ENCODE measurements around the gene ATG2B. TPM values are rescaled to one million over a fixed set of nuclear protein-coding genes. Genes with fewer than 3 reads are reported as not detected.

ATG2B gene
- polyA plus RNA-seq, 4 donors = 23.3 to 36.1 (median 30.6) TPM

DNA sequence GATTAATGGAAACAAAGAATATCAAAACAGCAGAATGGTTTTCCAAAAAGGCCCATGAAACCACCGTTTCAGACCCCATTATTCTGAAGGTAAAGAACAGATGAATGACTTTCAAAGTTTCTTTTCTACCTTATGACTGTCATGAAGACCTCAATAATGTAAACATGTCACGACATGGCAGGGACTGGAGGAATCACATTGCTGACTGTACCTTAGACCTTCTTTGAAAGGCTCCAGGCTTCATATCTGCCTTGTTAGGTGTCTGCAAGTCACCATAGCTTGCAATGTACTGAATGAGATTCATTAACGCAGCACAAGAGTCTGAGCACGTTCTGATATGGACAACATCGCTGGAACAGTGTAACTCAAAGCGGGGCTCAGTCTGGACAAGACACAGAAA, 52.2 kb downstream of the ATG2B start:
- DNase-seq (ENCODE audit: low read depth in 4 of 4, low spot score in 3 of 4) = no peak

DNA sequence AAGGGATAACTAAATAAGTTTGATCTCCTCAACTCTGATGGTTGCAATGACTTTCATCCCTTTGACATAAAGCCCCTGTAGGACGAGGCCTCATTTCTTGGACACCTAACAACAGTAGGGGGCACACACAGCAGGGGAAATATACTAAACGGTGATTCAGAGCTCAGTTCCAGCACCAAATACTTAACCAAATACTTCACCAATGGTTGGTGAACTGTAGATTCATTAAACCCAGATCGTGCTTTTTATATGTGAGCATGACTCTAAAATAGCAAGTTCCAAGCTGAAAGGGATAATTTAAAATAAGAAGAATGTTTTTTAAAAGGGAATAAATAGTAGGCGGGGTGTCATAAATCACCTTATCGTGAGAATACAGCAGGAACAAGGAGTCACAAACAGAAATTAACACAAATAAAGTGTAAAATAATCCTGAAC, 53.2 kb downstream of the ATG2B start:
- DNase-seq (ENCODE audit: low read depth in 4 of 4, low spot score in 3 of 4) = no peak

DNA sequence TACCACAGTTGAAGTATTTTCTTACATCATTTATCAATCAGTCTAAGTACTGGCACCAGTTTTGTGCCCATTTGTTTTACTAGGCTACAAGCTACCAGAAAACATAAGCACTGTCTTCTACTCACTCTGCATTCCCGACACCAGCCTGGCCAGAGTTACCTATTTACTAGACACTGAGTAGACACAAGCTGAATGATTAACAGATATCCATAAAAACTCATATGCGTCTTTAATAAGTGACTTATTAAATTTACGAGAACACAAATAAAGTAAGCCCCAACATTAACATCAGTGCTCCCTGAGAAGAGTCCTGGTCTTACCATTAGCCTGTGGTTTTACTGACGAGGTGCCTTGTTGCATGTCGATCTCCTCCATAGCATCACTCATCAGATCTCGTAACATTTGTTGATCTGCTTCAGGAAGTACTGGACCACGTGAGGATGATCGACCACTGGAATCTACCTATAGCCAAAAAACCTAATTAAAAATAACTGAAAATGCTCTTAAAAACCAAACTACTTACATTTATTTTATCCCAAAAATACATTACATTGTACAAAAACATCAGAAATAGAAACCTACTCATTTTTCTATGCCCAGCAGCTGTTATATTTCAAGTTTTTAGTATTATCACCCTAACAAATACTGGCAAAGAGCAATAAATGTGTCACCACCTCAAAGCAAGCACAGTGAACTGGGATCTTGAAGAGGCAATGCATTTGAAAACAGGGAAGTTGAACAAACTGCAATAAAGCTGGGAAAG, 53.8 kb downstream of the ATG2B start:
- DNase-seq (ENCODE audit: low read depth in 4 of 4, low spot score in 3 of 4) = peak in 2 of 4 donors; percentile 8 to 21

DNA sequence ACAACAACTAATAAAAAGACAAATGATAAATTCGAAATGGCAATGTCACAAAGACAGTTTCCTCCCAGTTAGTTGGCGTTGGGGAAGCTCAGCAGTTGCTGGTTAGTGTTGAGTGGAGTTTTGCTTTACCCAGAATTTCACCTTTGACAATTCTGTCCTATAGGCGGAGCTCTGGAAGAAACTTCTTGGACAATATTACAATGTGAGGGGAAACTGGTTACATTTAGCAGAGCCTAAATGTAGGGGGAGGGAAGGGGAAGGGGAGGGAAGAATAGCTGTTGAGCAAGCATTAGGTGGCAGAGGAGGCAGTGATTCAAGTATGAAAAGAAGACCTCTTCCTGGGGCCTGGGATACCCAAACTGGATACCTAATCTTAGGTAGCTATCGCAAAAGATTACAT, 55.7 kb downstream of the ATG2B start:
- no peak for DNase-seq (ENCODE audit: low read depth in 4 of 4, low spot score in 3 of 4)

DNA sequence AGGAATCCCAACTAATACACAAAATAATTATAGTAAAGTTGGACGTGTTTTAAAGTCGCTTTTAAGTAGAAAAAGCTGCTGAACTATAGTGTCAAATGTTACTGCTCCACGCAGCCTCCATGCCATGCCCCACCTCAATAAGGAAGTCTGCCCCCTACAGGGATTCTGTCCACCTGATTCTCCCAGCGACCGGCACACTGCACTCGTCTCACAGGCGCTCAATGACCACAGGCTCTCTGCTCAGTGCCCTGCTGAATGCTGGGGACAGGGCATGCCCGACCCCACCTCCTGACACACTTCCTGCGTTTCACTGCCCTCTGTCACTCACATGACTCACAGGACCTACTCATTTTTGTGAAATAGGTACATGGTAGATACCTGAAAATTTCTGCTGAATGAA, 58.2 kb downstream of the ATG2B start:
- no peak for DNase-seq (ENCODE audit: low read depth in 4 of 4, low spot score in 3 of 4)

DNA sequence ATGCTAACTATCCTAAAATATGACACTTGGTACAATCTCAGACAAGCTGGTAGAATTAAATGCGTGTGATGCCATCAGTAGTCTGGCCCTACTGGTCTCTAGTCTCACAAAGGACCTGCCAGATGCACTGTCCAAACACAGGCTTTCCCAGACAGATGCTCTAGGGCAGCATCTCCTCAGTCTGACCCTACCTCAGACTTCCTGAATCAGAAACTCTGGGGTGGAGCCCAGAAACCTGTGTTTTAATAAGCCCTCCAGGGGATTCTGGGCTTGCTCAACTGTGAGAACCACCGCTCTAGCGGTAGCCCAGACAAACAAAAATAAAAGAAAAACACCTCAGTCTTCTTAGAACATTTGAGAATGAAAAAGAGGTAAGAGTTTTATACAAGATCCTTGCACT, 59.2 kb downstream of the ATG2B start:
- no peak for DNase-seq (ENCODE audit: low read depth in 4 of 4, low spot score in 3 of 4)

DNA sequence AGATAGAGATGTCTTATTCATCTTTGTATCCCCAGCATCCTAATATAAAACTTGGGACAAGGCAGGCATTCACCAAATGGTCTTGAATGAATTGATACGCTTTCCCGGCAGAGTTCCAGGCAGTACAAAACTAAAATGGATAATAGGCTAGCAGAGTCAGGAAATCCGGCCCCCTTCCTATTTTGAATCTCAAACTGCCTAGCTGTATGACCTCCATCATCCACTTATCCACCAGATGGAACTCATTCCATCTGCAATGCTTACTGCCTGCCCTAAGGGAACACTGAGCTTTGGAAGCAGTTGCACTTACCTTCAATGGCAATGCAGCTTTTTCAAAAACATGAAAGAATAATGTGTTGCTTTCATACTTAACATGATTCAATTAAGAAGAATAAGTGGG, 63.7 kb downstream of the ATG2B start:
- no peak for DNase-seq (ENCODE audit: low read depth in 4 of 4, low spot score in 3 of 4)

DNA sequence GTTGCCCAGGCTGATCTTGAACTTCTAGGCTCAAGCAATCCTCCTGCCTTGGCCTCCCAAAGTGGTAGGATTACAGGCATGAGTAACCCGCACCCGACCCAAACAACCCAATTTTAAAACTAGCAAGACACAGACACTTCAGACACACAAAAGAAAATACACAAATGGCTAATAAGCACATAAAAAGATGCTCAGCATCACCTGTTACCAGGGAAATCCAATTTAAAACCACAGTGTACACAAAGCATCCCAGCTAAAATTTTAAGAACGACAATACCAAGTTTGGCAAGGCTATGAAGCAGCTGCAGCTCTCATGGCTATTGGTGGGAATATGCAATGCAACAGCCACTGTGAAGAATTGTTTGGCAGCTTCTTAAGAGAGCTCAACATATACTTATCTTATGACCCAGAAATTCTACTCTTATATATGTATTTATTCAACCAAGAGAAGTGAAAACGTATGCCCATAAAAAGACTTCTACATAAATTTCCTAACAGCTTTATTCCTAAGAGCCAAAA, 65.1 kb downstream of the ATG2B start:
- no peak for DNase-seq (ENCODE audit: low read depth in 4 of 4, low spot score in 3 of 4)

DNA sequence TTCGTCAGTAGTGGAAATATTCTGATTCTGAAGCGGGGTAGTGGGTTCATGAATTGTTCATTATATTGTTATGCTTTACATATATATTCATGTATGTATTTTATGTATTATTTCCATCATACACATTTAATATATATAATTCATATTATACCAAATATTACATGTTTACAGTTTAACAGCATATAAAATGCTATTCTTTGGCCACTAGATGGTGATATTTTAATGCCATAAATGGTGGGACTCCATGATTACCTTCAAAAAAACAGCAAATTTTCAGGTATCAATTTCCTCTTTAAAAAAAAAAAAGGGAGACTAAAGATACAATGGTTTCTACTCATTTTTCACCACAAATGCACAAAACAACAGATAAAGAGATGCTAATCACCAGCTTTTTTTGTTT, 66.1 kb downstream of the ATG2B start:
- DNase-seq (ENCODE audit: low read depth in 4 of 4, low spot score in 3 of 4) = no peak

DNA sequence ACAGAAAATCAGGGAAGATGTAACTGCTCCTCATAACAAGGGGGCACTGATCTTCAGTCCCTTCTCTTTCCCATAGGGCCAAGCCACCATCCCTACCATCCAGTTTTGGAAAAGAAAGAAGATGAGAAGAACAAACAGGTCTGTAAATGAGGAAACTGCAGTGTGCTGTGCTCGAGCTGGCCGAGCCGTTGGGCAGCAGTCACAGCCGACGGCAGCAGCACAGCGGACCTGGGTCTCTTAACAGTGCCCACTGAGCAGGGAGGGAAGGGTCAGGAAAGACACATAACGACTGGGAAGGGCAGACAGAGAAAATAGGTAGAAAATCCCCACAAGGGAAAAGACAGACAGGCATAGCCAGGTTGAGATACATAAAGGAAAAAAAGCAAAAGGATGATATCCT, 68.9 kb downstream of the ATG2B start:
- no peak for DNase-seq (ENCODE audit: low read depth in 4 of 4, low spot score in 3 of 4)

DNA sequence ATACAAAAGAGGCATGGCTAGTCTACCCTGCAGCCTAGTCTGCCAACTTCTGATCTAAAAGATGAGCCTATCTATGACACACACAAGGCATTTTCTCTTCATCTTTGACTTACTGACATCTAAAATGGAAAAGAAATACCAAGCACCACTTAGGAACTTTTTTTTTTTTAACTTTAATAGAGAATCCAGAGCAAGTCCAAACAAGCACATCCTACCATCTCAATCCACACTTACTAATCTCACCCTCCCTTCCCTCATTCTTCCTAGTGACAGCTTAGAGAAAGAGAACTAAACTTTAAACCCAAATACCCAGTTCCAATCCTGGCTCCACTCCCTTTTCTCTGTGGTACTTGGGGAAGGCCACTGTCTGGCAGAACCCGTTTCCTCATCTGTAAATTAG, 75.3 kb downstream of the ATG2B start:
- DNase-seq (ENCODE audit: low read depth in 4 of 4, low spot score in 3 of 4) = no peak

DNA sequence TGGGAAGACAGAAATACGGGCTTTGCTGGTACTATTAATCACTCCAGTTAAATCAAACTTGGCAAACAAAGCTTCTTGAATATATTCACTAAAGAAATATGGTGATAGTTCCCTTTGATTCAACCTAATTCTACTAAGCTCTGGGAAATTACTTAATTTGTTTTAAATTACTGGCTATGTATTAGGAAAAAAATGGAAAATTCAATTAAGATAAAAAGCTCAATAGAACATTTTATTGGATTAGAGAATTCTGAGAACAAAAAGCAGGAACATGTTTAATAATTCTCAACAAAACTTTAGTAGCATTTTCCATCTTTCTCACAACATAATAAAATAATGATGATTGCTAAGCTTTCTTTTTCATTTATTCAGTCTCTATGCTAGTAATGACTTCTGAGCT, 76.9 kb downstream of the ATG2B start:
- DNase-seq (ENCODE audit: low read depth in 4 of 4, low spot score in 3 of 4) = no peak

DNA sequence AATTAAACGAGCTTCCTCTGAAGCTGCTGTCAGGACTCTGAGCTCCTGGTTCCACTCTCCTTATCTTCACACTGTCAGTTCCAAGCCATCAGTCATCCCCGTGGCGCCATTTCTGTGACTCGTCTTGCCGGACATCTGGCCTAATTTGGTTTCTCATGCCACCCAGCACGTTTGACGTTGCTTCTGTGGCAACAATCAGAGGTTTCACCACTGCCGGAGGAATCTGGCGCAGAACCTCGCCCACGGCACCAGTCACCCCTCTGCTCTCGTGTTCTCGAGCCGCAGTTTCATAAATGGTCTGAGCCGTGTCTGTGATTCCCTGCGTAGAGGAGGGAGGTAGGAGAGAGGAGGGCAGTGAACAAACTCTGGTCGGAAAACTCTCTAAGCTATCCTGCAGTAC, 77.5 kb downstream of the ATG2B start:
- no peak for DNase-seq (ENCODE audit: low read depth in 4 of 4, low spot score in 3 of 4)

DNA sequence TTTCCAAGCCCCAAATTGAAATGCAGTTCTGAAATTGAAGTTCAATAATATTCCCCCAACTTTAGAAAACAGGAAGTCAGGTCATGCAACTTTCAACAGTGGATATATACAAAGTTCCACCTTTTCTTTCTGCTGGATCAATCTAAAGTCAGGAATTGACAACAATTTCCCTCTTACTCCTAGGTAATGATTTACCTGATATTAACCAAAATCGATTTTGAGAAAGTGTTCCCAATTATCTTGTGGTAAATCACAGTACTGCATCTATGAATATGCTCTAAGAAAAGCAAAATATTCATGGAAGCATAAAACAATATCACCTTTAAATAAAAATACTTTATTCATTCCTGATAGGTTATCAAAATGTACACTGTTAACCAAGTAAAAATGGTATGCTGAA, 78.7 kb downstream of the ATG2B start:
- DNase-seq (ENCODE audit: low read depth in 4 of 4, low spot score in 3 of 4) = no peak

DNA sequence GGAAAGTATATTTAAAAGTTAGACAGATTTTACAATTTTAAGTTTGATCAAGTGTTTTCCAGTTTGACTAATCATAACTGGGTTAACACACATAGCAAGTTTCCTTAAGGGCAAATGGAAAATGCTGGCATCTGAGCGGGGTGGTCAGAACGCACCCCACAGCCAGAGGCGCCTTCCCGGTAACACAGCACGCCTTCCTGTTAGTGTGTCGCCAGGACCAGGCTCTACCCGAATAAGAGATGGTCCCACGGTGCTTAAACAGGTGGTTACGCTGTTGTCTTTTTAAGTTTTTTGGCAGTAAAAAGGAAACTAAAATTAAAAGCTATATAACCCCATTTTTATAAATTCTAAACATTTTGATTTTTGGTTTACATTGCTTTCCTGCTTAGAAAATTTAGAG, 79.1 kb downstream of the ATG2B start:
- no peak for DNase-seq (ENCODE audit: low read depth in 4 of 4, low spot score in 3 of 4)

DNA sequence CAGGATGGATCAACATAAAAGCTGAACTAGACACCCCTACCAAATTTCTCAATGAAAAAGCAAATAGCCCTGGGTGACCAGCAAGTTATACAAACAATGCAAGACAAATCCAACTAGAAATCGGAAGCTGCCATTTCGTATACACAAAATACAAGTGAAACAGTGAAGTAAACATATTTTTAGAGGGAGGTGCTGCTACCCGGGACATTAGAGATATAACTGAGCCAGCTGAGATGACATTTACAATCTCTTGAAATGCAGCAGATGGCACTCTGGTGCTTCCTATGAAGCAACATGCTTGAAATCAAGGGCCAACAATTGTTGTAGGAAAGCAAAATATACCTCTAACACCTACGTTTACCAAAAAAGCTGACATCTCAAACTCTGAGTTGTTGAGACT, 81.7 kb downstream of the ATG2B start:
- no peak for DNase-seq (ENCODE audit: low read depth in 4 of 4, low spot score in 3 of 4)

DNA sequence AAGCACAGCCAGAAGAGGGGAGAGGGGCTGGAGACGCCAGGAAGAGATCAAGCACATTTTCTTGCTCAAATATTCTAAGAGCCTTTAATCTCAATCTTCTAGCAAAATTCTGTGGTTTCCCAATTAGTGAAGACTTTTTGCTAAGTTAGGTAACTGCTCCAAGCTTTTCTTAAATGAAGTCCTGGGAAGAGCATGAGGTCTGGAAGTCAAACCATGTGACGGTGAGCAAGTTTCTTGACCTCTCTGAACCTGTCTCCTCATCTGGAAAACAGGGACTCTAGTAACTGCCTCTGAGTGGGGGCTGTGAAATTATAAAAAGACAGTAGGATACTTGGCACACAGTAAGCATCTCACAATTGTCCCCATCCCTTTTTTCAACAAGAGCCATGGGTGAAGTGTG, 83.0 kb downstream of the ATG2B start:
- no peak for DNase-seq (ENCODE audit: low read depth in 4 of 4, low spot score in 3 of 4)

DNA sequence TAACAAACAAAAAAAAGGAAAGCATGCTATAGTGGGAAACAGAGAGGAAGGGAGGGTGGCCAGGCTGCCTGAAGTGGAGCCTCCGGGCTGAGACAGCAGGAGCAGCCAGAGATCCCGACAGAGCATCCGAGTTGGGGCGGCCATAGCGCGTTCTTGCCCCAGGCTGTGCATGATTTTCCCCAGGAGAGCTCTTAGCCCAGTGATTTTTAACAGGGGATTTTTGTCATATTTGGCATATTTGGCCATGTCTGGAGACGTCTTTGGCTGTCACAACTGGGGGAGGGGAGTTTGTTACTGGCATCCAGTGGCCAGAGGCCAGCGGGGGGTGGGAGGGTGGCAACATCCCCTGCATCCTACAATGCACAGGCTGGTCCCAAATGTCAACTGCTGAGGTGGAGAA, 83.6 kb downstream of the ATG2B start:
- no peak for DNase-seq (ENCODE audit: low read depth in 4 of 4, low spot score in 3 of 4)

DNA sequence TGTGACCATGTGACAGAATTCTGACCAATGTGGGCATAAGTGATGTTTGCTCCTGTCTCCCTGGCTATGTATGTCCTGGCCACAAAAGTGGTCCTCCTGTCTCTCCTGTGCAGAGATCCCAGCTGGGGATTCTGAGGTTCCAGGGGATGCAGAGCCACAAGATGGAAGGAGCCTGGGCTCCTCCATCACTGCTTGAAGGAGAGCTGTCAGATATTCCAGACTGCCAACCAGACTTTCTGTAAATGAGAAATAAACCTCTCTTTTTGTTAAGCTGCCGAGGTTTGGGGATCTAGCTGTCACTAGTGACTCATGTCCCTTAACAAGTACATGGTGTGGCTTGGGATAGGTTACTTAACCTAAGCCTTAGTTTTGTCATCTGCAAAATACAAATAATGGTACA, 85.3 kb downstream of the ATG2B start:
- no peak for DNase-seq (ENCODE audit: low read depth in 4 of 4, low spot score in 3 of 4)

DNA sequence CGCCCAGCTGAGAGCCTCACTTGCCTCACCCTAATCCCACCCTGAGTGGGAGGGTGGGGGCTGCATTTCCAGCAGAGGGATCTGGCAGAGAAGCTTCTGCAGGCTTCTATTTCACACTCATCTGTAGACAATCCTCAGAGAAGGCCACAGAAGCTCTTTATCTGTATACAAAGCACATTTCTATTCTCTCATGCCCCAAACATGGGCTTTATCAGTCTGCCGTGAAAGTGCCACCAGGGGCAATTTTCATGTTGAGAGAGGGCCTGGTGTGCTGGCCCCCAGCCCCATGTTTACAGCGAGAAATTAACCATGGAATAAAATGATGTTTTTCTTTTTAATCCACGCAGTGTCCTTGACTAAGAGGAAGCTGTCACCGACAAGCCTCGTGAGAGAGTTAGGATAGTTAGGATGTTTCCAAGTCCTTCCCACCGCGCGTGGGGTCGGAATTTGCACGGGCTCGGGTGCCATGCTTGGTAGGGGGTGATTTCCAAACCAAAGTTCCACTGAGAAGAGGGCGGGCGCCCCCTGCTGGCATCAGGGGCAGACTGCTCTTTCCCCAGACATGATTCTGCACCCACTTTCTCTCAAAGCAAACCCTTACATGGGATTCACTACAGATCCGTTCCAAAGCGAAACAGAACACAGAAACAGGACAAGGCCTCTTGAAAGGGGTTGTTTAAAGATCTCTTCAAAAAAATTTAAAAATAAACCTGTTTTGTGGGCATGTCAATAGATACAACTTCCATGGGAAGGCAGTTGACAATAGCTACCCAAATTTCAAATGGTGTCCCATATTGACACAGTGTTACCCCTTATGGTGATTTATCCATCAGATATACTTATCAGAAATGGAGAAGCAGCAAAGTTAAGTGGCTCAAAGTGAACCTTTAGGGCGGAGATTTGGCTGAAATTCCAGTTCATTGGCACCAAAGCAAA, 87.7 kb downstream of the ATG2B start:
- DNase-seq (ENCODE audit: low read depth in 4 of 4, low spot score in 3 of 4) = peak in 2 of 4 donors; percentile 43 to 48

DNA sequence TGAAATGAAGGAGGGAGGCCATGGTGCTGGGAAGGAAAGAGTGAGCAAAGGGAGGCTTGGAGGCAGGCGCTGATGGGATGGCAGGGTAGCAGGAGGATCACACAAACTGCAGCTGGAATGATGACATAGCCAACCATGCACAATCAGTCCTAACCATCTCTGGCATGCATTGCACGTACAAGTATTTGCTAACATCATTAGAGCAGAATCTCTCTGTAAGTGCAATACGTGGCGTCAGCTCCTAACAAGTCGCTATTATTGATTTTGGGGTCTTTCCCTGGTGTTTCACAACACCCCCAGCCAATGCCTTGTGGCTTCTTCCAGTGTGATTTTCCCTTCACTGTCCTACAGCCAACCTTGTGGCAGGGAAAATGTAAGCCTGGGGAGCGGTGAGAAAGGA, 88.6 kb downstream of the ATG2B start:
- DNase-seq (ENCODE audit: low read depth in 4 of 4, low spot score in 3 of 4) = no peak

DNA sequence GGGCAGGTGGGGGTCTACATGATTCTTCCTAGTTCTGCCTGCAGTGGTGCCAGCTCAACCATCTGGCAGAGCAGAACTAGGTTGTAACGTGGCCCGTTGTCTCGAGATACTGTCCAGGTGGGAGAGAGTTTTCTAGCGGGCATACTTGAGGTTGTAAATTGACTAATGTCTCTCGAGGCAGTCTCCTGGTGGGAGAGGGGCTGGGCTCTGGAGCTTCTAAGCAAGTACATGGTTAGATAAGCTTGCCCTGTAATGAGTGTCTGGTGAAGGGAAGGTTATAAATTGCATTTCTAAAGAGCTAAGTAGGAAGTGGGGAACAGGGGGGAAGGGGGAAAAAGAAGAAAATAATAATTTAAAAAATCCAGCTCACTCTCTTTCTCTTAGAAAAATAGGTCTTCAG, 89.0 kb downstream of the ATG2B start:
- no peak for DNase-seq (ENCODE audit: low read depth in 4 of 4, low spot score in 3 of 4)

Measured in left renal pelvis (tissue), 4 donors.